Parietal lobe (tissue), 2 donors: ENCODE results near the gene FLVCR1. TPM values are rescaled to one million over a fixed set of nuclear protein-coding genes. Genes with fewer than 3 reads are reported as not detected.

Experiments used
- small RNA-seq: library from RNA; depleted of rRNA; stranded (forward); fragments of <200 nt; gene quantifications from one replicate; pipeline ENCODE3, GENCODE V24; 2014; ENCODE audit warnings: low replicate concordance
- total RNA-seq: library from RNA; depleted of rRNA; stranded (reverse); fragments of >200 nt; gene quantifications from one replicate; pipeline ENCODE4 v1.2.3, GENCODE V29; 2014

Gene FLVCR1
- total RNA-seq = 55.1 TPM

GRCh38 chr1:212857992-212858460 lies at the start of gene FLVCR1:
FLVCR1 (plus strand) TSS chr1:212858275; CDS start chr1:212858453, 178 bp downstream.

GRCh38 chr1:212847549-212847948 lies 10.5 kb upstream of the FLVCR1 start, which contains the start of gene SPATA45:
SPATA45 (minus strand) TSS chr1:212847649; CDS start chr1:212836149, 11,500 bp downstream.

Small RNA genes within 50 kb of the gene (small RNA-seq; reads per million reads assigned to genes)
- gene AC104333.1 (not detected), gene AC104333.2 (not detected)

Other genes with a start within 250 kb of the FLVCR1 start
- gene ATF3, start 249.5 kb upstream of the FLVCR1 start, total RNA-seq = 1.9 TPM
- gene BATF3, start 158.4 kb upstream of the FLVCR1 start, total RNA-seq = 5.3 TPM
- gene NSL1, start 66.5 kb upstream of the FLVCR1 start, total RNA-seq = 86.1 TPM
- gene TATDN3, start 66.4 kb upstream of the FLVCR1 start, total RNA-seq = 27.9 TPM
- gene SPATA45, start 10.6 kb upstream of the FLVCR1 start, total RNA-seq = not detected
- 80.4 TPM for gene VASH2, start 92.3 kb downstream of the FLVCR1 start, total RNA-seq
- gene ANGEL2, start 157.6 kb downstream of the FLVCR1 start, total RNA-seq = 93.6 TPM
- gene RPS6KC1, start 193.0 kb downstream of the FLVCR1 start, total RNA-seq = 98.9 TPM